ENCODE measurements around the gene SEC11C. TPM values are rescaled to one million over a fixed set of nuclear protein-coding genes. Genes with fewer than 3 reads are reported as not detected.

SEC11C gene
- total RNA-seq, 4 donors from 2014 or later: 20.5 to 26.4 (median 22.2) TPM

Other genes starting within 250 kb of the SEC11C start
- 1 to 10 TPM in 3 of 4 donors, under 1 TPM in 1; 0.98 to 7.9 (median 2.5) TPM for gene GRP, start 80.3 kb downstream of the SEC11C start, total RNA-seq
- not detected for gene RAX, start 133.6 kb downstream of the SEC11C start, total RNA-seq
- gene CPLX4, start 178.8 kb downstream of the SEC11C start, total RNA-seq: not detected
- 10 to 100 TPM; 51.8 to 61.4 (median 55.3) TPM for gene LMAN1, start 219.4 kb downstream of the SEC11C start, total RNA-seq